ENCODE measurements around the gene LRRC36. TPM values are rescaled to one million over a fixed set of nuclear protein-coding genes. Genes with fewer than 3 reads are reported as not detected.
A peak's percentile ranks its signal among the peaks of the same experiment; 100 is the strongest.

Gene LRRC36
- total RNA-seq, 1 donor from 2014 or later: 42.1 TPM

DNA sequence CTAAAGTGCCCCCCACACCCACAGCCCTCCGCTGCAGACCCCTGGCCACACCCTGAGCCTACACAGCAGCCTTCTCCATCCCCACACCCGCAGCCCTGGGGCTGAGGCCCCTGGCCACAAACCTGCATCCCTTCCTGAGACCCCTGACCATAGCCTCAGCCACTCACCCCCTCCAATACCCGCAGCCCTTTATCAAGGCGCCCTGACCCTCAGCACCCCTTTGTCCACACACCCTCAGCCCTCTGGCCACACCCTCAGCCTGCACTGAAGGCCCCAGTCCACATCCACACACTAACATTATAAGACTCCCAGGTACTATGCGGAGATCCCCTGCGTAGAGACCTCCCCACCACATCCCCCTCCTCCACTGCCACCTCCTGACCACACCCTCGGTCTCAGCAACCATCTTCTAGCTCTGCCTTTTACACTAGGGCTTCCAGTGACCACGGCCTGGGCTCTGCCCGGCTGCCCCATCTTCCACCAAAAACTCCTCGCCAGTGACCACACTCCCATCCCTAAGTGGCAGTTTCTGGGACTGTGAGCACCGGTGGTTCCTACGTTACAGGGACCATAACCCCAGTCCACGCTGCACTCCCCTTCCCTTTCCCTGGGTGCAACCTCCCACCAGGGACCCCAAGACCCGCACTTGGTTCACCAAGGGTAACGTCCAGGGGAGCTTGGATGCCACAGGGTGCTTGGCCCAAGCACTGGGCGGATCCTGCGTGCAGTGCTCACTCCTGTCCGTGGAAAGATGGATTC is 65.9 kb downstream of the LRRC36 start:
- H3K27ac ChIP-seq: peak overlapping the region; percentile 76
- no peaks in the 10 kb centered on the region for H3K36me3 ChIP-seq
- DNase-seq (no peak), ATAC-seq (no peak)
- intact Hi-C loops (cut with DNase I): no loop called here
- no peak for TF ChIP-seq CTCF (IDR thresholded peaks at IDR 0.05)
- no peaks in the 10 kb centered on the region for H3K9me3 ChIP-seq
- peak overlapping the region; percentile 58 for H3K4me3 ChIP-seq
- H3K4me1 ChIP-seq: peaks cover 75% of the 10 kb centered on the region
- peaks cover 7% of the 10 kb centered on the region for H3K27me3 ChIP-seq (ENCODE audit: low read depth)

GRCh38 chr16:67393111-67393787 is 66.6 kb downstream of the LRRC36 start, which contains the start of gene TPPP3:
TSS of gene TPPP3 (minus strand) at chr16:67393498. CDS start at chr16:67391111, 2,387 bp downstream.
- peak within 1 kb of the TSS; percentile 76 for H3K27ac ChIP-seq
- H3K4me1 ChIP-seq: peaks cover 77% of the 10 kb centered on the region
- intact Hi-C loops (cut with DNase I): no loop called here
- peak; percentile 73 for TF ChIP-seq CTCF (IDR thresholded peaks at IDR 0.05)
- H3K4me3 ChIP-seq: peak within 1 kb of the TSS; percentile 58
- DNase-seq: peak; percentile 91
- ATAC-seq: peak; percentile 86
- no peaks in the 10 kb centered on the region for H3K36me3 ChIP-seq
- peaks cover 7% of the 10 kb centered on the region for H3K27me3 ChIP-seq (ENCODE audit: low read depth)
- no peaks in the 10 kb centered on the region for H3K9me3 ChIP-seq

DNA sequence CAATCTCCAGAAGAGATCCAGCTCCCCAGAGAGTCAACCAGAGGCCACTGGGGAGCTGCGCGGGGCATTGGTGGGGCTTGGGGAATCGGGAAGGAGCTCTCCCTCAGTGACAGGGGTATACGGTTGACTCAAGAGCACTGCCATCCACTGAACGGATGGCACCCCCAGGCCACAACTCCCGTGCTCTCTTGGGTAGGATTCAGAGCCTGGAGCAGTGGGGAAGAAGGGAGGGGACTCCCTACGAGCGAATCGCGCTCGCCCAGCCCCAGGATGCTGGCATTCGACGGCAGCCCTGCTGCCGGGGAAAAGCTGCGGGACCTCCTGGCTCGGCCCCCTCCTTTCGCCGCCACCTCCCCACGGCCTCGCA is 67.2 kb downstream of the LRRC36 start:
- peak overlapping the region; percentile 58 for H3K4me3 ChIP-seq
- no peak for TF ChIP-seq CTCF (IDR thresholded peaks at IDR 0.05)
- peak overlapping the region; percentile 76 for H3K27ac ChIP-seq
- H3K27me3 ChIP-seq (ENCODE audit: low read depth): peaks cover 7% of the 10 kb centered on the region
- H3K9me3 ChIP-seq: no peaks in the 10 kb centered on the region
- DNase-seq (peak; percentile 39), ATAC-seq (no peak)
- intact Hi-C loops (cut with DNase I): no loop called here
- no peaks in the 10 kb centered on the region for H3K36me3 ChIP-seq
- peaks cover 78% of the 10 kb centered on the region for H3K4me1 ChIP-seq

GRCh38 chr16:67394155-67395104 is 67.8 kb downstream of the LRRC36 start:
- DNase-seq (peak; percentile 61), ATAC-seq (no peak)
- Histone ChIP-seq H3K9me3 (no peaks in the 10 kb centered on the region), H3K4me1 (peaks cover 82% of the 10 kb centered on the region), H3K27ac (peak overlapping the region; percentile 76), H3K4me3 (peak overlapping the region; percentile 58), H3K36me3 (no peaks in the 10 kb centered on the region), H3K27me3 (ENCODE audit: low read depth) (peaks cover 7% of the 10 kb centered on the region)
- no peak for TF ChIP-seq CTCF (IDR thresholded peaks at IDR 0.05)
- intact Hi-C loops (cut with DNase I): no loop called here

DNA sequence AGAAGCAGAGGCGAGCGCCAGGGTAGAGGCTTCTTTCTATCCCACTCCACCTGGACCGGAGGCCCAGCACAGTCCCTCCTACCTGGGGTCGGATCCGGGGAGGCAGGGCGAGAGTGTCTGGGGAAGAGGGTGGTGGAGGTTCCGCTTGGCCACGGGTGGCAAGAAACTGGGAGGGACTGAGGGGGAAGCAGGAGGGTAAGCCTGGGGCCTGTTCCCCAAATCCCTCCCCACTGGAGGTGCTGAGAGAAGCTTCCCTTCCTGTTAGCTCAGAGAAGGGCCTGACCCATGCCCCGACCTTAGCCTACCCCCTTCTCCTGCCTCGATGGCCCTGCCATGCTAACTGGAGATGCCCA is 68.5 kb downstream of the LRRC36 start:
- no peak for TF ChIP-seq CTCF (IDR thresholded peaks at IDR 0.05)
- peaks cover 7% of the 10 kb centered on the region for H3K27me3 ChIP-seq (ENCODE audit: low read depth)
- no peaks in the 10 kb centered on the region for H3K36me3 ChIP-seq
- H3K4me3 ChIP-seq: peak overlapping the region; percentile 58
- H3K27ac ChIP-seq: peak overlapping the region; percentile 76
- ATAC-seq: no peak
- intact Hi-C loops (cut with DNase I): no loop called here
- DNase-seq: no peak
- no peaks in the 10 kb centered on the region for H3K9me3 ChIP-seq
- H3K4me1 ChIP-seq: peaks cover 81% of the 10 kb centered on the region

Measured in lower lobe of right lung (tissue), 2 donors.